Parietal lobe (tissue), 1 donor: ENCODE results near the gene ELF1. TPM values are rescaled to one million over a fixed set of nuclear protein-coding genes. Genes with fewer than 3 reads are reported as not detected.

Experiments used
- total RNA-seq: library from RNA; depleted of rRNA; stranded (reverse); fragments of >200 nt; gene quantifications from one replicate; pipeline ENCODE4 v1.2.3, GENCODE V29; 2014

Gene ELF1
- 9.4 TPM for total RNA-seq

DNA sequence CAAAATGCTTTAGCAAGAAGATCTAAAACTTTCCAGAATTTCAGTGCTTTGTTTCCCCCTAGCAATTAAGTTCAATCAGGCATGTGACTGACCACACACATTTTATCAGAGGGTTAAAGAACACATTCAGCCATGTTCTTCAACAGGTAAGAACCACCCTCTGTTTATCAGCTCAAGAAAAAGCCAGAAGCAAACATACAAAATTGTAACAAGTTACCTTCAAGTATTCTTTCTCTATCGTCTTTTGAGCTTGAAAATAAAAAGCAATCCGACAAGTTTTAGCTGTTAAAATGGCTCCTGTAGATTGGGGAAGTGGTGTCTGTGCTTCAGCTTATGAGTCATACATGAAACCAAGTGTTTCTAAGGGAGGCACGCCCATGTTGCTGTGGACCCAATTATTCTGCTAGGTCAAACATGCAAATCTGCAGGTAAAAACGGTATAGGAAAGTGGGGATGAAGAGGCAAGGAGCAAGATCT is at the start of gene ELF1:
Gene ELF1 (minus strand): TSS at position 306 of the 477 bp plus-strand sequence. CDS start 37,262 bp downstream, outside the sequence.

DNA sequence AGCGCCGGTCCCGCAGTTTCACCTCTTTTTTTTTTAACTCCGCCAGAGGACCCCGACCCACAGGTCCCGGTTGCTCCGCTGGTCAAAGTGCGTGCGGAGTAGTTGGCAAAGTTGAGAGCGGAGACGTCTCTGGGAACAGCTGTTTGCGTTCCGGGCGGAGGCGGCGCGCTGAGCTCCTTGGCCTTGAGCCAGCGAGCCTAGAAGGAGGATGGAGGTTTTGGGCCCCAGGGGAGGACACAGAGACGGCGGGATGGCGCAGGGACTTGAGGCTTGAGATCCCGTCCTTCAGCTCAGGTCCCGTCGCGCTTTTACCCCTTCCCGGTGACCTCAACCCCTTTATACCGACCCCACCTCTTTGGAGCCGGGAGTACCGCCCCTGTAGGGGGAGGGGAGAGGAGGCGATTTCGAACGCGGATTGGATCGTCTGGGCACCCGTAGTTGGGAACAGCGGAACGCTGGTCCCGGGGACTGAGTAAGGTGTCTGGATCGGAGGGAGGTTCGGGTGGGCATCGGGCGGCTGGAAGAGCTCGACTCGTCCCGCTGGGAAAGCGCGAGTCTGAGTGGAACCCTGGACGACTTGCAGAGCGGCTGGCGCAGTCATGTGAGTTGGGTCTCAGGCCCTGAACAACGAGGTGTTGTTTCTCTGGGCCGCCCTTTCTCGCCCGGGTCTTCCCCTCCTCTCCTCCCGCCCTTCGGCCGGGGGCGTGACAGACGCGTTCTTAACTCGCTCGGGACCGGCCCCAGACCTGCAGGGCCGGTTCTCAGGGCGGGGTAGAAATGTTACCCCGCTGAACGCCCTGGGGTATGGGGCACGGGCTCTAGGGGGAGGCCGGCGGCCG is 42.2 kb upstream of the ELF1 start, which contains the start of gene WBP4:
Gene WBP4 (plus strand): TSS at position 435 of the 839 bp plus-strand sequence. CDS start 165 bp downstream, at position 600.

Other genes starting within 250 kb of the ELF1 start
- 37.6 TPM for gene MRPS31, start 248.1 kb downstream of the ELF1 start, total RNA-seq
- gene SLC25A15, start 229.7 kb downstream of the ELF1 start, total RNA-seq = 17.8 TPM
- 10.6 TPM for gene WBP4, start 42.2 kb upstream of the ELF1 start, total RNA-seq
- 72.6 TPM for gene KBTBD6, start 113.5 kb upstream of the ELF1 start, total RNA-seq
- gene KBTBD7, start 175.3 kb upstream of the ELF1 start, total RNA-seq = 43.8 TPM
- 21.6 TPM for gene MTRF1, start 244.3 kb upstream of the ELF1 start, total RNA-seq